Mesendoderm (in vitro differentiated cells): ENCODE data around the gene SUGCT.

ENCODE experiments used
- DNase-seq: peaks from one replicate; pipeline ENCODE4 v3.0.0; 2013
- H2AK5ac ChIP-seq: 2 replicates; pipeline ENCODE4 v1.6.1; 2013; ENCODE audit warnings: low read length, inconsistent platforms
- H2BK120ac ChIP-seq: 2 replicates; pipeline ENCODE4 v1.6.1; 2013; ENCODE audit warnings: low read depth, mild to moderate bottlenecking, low read length, moderate library complexity, mixed read lengths
- H2BK15ac ChIP-seq: replicated peaks from 2 replicates; pipeline ENCODE4 v1.6.1; 2013; ENCODE audit warnings: low read depth, mild to moderate bottlenecking, moderate library complexity
- H2BK5ac ChIP-seq: 2 replicates; pipeline ENCODE4 v1.6.1; 2013; ENCODE audit warnings: low read length, inconsistent platforms
- H3K18ac ChIP-seq: 2 replicates; pipeline ENCODE4 v1.6.1; 2013; ENCODE audit warnings: mild to moderate bottlenecking, low read length, mixed read lengths
- H3K23ac ChIP-seq: one replicate; pipeline ENCODE4 v1.6.1; 2013; ENCODE audit warnings: low read length
- H3K27ac ChIP-seq: 2 replicates; pipeline ENCODE4 v1.5.1; 2013; ENCODE audit warnings: low read depth, mild to moderate bottlenecking, inconsistent platforms, low read length, moderate library complexity
- H3K27me3 ChIP-seq: 2 replicates; pipeline ENCODE4 v1.6.1; 2013; ENCODE audit warnings: low read length, control low read depth, mild to moderate bottlenecking, inconsistent platforms; ENCODE audit not compliant: insufficient read depth, poor library complexity
- H3K36me3 ChIP-seq: 2 replicates; pipeline ENCODE4 v1.6.1; 2013; ENCODE audit warnings: low read length, inconsistent platforms; ENCODE audit not compliant: control insufficient read depth, insufficient read depth
- H3K4ac ChIP-seq: one replicate; pipeline ENCODE4 v1.6.1; 2013; ENCODE audit warnings: low read depth, mild to moderate bottlenecking, low read length, moderate library complexity
- H3K4me1 ChIP-seq: 2 replicates; pipeline ENCODE4 v1.6.1; 2013; ENCODE audit warnings: low read depth, low read length, inconsistent platforms; ENCODE audit not compliant: control insufficient read depth
- H3K4me2 ChIP-seq: 2 replicates; pipeline ENCODE4 v1.6.1; 2013; ENCODE audit warnings: low read length
- H3K4me3 ChIP-seq: 2 replicates; pipeline ENCODE4 v1.5.1; 2013; ENCODE audit warnings: mild to moderate bottlenecking, low read length
- H3K56ac ChIP-seq: one replicate; pipeline ENCODE4 v1.6.1; 2013; ENCODE audit warnings: low read length
- H3K79me1 ChIP-seq: 2 replicates; pipeline ENCODE4 v1.6.1; 2013; ENCODE audit warnings: low read length, inconsistent platforms
- H3K79me2 ChIP-seq: 2 replicates; pipeline ENCODE4 v1.6.1; 2013; ENCODE audit warnings: mild to moderate bottlenecking, low read length; ENCODE audit not compliant: control insufficient read depth, insufficient read depth
- H3K9ac ChIP-seq: 2 replicates; pipeline ENCODE4 v1.6.1; 2013; ENCODE audit warnings: low read length, inconsistent platforms
- H4K5ac ChIP-seq: one replicate; pipeline ENCODE4 v1.6.1; 2013; ENCODE audit warnings: low read length
- H4K8ac ChIP-seq: one replicate; pipeline ENCODE4 v1.6.1; 2013; ENCODE audit warnings: low read depth, mild to moderate bottlenecking, control low read depth, low read length, moderate library complexity
- WGBS: extraction: QIAGEN DNeasy Blood & Tissue Kit; methylation state at CpG from one replicate; pipeline ENCODE4 v1.1.7; 2013; ENCODE audit warnings: low lambda C conversion rate, missing lambda C conversion rate; ENCODE audit not compliant: insufficient coverage; ENCODE audit errors: extremely low coverage; 5-methylcytosine and 5-hydroxymethylcytosine counted together

The SUGCT gene

GRCh38 chr7:40758590-40758989, 623.8 kb downstream of the SUGCT start:
- DNase-seq, result no peak
- H3K4me3 ChIP-seq, result no peak overlapping the region
- no peak overlapping the region for H3K9ac ChIP-seq
- no peak overlapping the region for H3K23ac ChIP-seq
- no peak overlapping the region for H2AK5ac ChIP-seq
- no peaks in the 10 kb centered on the region for H3K79me2 ChIP-seq
- H3K36me3 ChIP-seq, result no peaks in the 10 kb centered on the region
- no peak overlapping the region for H3K27ac ChIP-seq
- no peak overlapping the region for H2BK120ac ChIP-seq
- peaks cover 9% of the 10 kb centered on the region for H3K4me1 ChIP-seq
- peak overlapping the region; percentile 28 for H2BK5ac ChIP-seq
- peak overlapping the region; percentile 80 for H3K18ac ChIP-seq
- no peak overlapping the region for H3K4ac ChIP-seq
- H2BK15ac ChIP-seq, result no peak overlapping the region
- H4K8ac ChIP-seq, result no peak overlapping the region
- H3K56ac ChIP-seq, result no peak overlapping the region
- no CpG with 5 or more reads among the region's 3 CpGs for WGBS
- no peaks in the 10 kb centered on the region for H3K79me1 ChIP-seq
- H4K5ac ChIP-seq, result no peak overlapping the region
- no peak overlapping the region for H3K4me2 ChIP-seq
- no peaks in the 10 kb centered on the region for H3K27me3 ChIP-seq

DNA sequence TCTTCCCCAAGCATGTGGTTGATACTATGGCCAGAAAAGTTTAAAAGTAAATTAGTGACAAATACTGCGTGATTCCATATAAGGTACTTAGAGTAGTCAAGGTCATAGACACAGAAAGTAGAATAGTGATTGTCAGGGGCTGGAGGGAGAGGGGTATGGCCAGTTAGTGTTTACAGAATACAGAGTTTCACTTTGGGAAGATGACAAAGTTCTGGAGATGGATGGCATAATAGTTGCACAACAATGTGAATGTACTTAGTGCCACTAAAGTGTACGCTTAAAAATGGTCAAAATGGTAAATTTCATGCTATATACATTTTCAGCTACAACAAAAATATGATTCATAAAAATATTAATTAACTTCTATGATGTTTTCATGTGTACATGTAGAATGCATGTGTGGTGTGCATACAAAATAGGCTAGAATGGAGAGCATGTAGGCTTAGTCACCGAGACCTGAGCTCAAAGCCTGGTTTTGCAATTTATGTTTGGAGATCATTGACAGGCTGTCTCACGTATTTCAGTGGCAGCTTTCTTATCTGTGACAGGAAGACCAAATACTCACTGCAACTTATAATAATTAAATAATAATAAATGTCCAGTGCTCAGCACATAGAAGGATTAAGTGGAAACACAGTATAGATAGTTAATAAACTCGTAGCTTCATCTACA, 625.6 kb downstream of the SUGCT start:
- H3K4me1 ChIP-seq, result peaks cover 6% of the 10 kb centered on the region

GRCh38 chr7:40760987-40761386, 626.2 kb downstream of the SUGCT start:
- DNase-seq, result no peak
- no CpG with 5 or more reads among the region's 4 CpGs for WGBS

More for the DNA sequence above, 625.6 kb downstream of the SUGCT start:
- no peak overlapping the region for H2BK120ac ChIP-seq
- H3K27ac ChIP-seq, result no peak overlapping the region
- no peak overlapping the region for H3K18ac ChIP-seq
- no peak for DNase-seq
- no peak overlapping the region for H3K56ac ChIP-seq
- no peak overlapping the region for H4K5ac ChIP-seq
- no peaks in the 10 kb centered on the region for H3K36me3 ChIP-seq
- H2BK15ac ChIP-seq, result no peak overlapping the region
- H2BK5ac ChIP-seq, result no peak overlapping the region
- no peaks in the 10 kb centered on the region for H3K27me3 ChIP-seq
- H2AK5ac ChIP-seq, result no peak overlapping the region
- no CpG with 5 or more reads among the region's 5 CpGs for WGBS
- no peak overlapping the region for H3K23ac ChIP-seq
- H3K4ac ChIP-seq, result no peak overlapping the region
- H3K79me1 ChIP-seq, result no peaks in the 10 kb centered on the region
- H3K4me3 ChIP-seq, result no peak overlapping the region
- no peaks in the 10 kb centered on the region for H3K79me2 ChIP-seq
- H3K9ac ChIP-seq, result no peak overlapping the region
- no peak overlapping the region for H4K8ac ChIP-seq
- H3K4me2 ChIP-seq, result no peak overlapping the region

GRCh38 chr7:40761762-40762560, 627.2 kb downstream of the SUGCT start:
- Histone ChIP-seq H2BK15ac (peak overlapping the region; percentile 1), H3K4me1 (peaks cover 2% of the 10 kb centered on the region), H3K23ac (no peak overlapping the region), H2AK5ac (no peak overlapping the region), H3K36me3 (no peaks in the 10 kb centered on the region), H4K5ac (no peak overlapping the region), H3K9ac (no peak overlapping the region), H3K79me1 (no peaks in the 10 kb centered on the region), H3K4ac (no peak overlapping the region), H3K4me3 (no peak overlapping the region), H3K27ac (no peak overlapping the region), H2BK120ac (no peak overlapping the region), H4K8ac (no peak overlapping the region), H3K4me2 (no peak overlapping the region), H2BK5ac (no peak overlapping the region), H3K27me3 (no peaks in the 10 kb centered on the region), H3K18ac (no peak overlapping the region), H3K79me2 (no peaks in the 10 kb centered on the region), H3K56ac (no peak overlapping the region)
- no CpG with 5 or more reads among the region's 14 CpGs for WGBS
- no peak for DNase-seq

More at GRCh38 chr7:40760987-40761386, 626.2 kb downstream of the SUGCT start:
- no peaks in the 10 kb centered on the region for H3K36me3 ChIP-seq
- no peaks in the 10 kb centered on the region for H3K79me2 ChIP-seq
- H3K27ac ChIP-seq, result no peak overlapping the region
- H3K79me1 ChIP-seq, result no peaks in the 10 kb centered on the region
- H3K56ac ChIP-seq, result no peak overlapping the region
- no peak overlapping the region for H2BK15ac ChIP-seq
- H3K4ac ChIP-seq, result peak overlapping the region; percentile 16
- no peak overlapping the region for H4K8ac ChIP-seq
- no peak overlapping the region for H3K4me2 ChIP-seq
- H3K4me3 ChIP-seq, result no peak overlapping the region
- H3K23ac ChIP-seq, result no peak overlapping the region
- H3K18ac ChIP-seq, result no peak overlapping the region
- no peak overlapping the region for H3K9ac ChIP-seq
- no peak overlapping the region for H2AK5ac ChIP-seq
- no peak overlapping the region for H2BK5ac ChIP-seq
- no peak overlapping the region for H2BK120ac ChIP-seq
- peaks cover 3% of the 10 kb centered on the region for H3K4me1 ChIP-seq
- H4K5ac ChIP-seq, result no peak overlapping the region
- no peaks in the 10 kb centered on the region for H3K27me3 ChIP-seq

GRCh38 chr7:40763319-40764287, 628.8 kb downstream of the SUGCT start:
- no peak overlapping the region for H2BK5ac ChIP-seq
- no peak overlapping the region for H3K27ac ChIP-seq
- no peak overlapping the region for H3K4me2 ChIP-seq
- no peaks in the 10 kb centered on the region for H3K79me1 ChIP-seq
- no peak overlapping the region for H2BK120ac ChIP-seq
- no peak overlapping the region for H3K4ac ChIP-seq
- no peaks in the 10 kb centered on the region for H3K79me2 ChIP-seq
- DNase-seq, result peak; percentile 27
- H3K9ac ChIP-seq, result no peak overlapping the region
- H2BK15ac ChIP-seq, result no peak overlapping the region
- no peak overlapping the region for H4K8ac ChIP-seq
- H4K5ac ChIP-seq, result no peak overlapping the region
- H3K18ac ChIP-seq, result no peak overlapping the region
- no peaks in the 10 kb centered on the region for H3K27me3 ChIP-seq
- no peak overlapping the region for H3K56ac ChIP-seq
- WGBS, result no CpG with 5 or more reads among the region's 9 CpGs
- no peaks in the 10 kb centered on the region for H3K4me1 ChIP-seq
- no peak overlapping the region for H2AK5ac ChIP-seq
- no peak overlapping the region for H3K4me3 ChIP-seq
- H3K36me3 ChIP-seq, result no peaks in the 10 kb centered on the region
- no peak overlapping the region for H3K23ac ChIP-seq
